Stomach (tissue), 4 donors: Measurements from ENCODE around the gene CD200R1L.

ENCODE experiments used
- POLR2A ChIP-seq, 4 donors: fragments of 450-650 bp; IDR thresholded peaks; one replicate each; pipeline ENCODE4 v1.6.1; 2016; ENCODE audit warnings: antibody characterized with exemption in 4 of 4, control low read depth in 2 of 4, mild to moderate bottlenecking in 1 of 4, moderate library complexity in 1 of 4
- TF ChIP-seq, protein P1 (sequence below), 7 experiments: fragments of 450-650 bp in 4 of 7; fragments of 200-600 bp in 3 of 7; sonication (generic) in 3 of 7; IDR thresholded peaks; one replicate each; pipeline ENCODE4 v1.5.1; 2016 to 2019; ENCODE audit warnings: antibody characterized with exemption in 7 of 7, control low read depth in 2 of 7, mild to moderate bottlenecking in 1 of 7

DNA sequence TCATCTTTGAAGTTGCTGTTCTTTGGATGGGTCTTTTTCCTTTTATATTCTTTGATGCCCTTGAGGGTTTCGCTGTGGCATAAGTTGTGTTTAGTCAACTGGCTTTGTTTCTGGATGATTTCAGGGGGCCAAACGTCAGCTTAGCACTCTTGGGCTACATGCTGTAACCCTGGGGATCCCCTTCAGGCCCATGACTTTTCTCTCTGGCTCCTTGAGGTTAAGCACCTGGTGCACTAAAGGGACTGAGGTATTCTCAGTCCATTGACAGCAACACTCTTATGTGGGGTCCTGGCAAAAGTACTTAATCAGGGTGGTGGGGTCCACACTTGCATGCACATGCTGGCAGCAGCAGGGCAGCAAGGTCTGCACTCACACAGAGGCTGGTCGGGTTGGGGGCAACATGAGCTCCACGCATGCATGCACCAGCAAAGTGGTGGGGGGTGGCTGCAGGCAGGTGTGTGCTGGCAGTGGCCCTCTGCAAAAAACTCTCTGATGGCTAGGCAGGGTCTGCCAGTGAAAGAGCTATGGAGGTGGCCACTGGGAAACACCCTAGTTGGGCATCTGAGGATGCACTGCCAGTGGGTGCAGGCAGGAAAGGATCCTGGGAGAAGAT is 38.1 kb upstream of the CD200R1L start:
- TF ChIP-seq, protein P1, sequence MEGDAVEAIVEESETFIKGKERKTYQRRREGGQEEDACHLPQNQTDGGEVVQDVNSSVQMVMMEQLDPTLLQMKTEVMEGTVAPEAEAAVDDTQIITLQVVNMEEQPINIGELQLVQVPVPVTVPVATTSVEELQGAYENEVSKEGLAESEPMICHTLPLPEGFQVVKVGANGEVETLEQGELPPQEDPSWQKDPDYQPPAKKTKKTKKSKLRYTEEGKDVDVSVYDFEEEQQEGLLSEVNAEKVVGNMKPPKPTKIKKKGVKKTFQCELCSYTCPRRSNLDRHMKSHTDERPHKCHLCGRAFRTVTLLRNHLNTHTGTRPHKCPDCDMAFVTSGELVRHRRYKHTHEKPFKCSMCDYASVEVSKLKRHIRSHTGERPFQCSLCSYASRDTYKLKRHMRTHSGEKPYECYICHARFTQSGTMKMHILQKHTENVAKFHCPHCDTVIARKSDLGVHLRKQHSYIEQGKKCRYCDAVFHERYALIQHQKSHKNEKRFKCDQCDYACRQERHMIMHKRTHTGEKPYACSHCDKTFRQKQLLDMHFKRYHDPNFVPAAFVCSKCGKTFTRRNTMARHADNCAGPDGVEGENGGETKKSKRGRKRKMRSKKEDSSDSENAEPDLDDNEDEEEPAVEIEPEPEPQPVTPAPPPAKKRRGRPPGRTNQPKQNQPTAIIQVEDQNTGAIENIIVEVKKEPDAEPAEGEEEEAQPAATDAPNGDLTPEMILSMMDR (IDR thresholded peaks at IDR 0.05) = no peak
- TF ChIP-seq POLR2A (IDR thresholded peaks at IDR 0.05) = no peak
